Measurements from ENCODE around the gene GABRD. TPM values are rescaled to one million over a fixed set of nuclear protein-coding genes. Genes with fewer than 3 reads are reported as not detected.

Gene GABRD
- total RNA-seq, 2 donors from 2014 or later, result not detected

GRCh38 chr1:2032737-2033136 lies 13.6 kb downstream of the GABRD start:
- Histone ChIP-seq H3K36me3 (replicated peaks in 1 of 2; ENCODE audit: insufficient read depth in 1 of 2, low read depth in 2 of 2) (no peaks in the 10 kb centered on the region), H3K4me1 (no peaks in the 10 kb centered on the region), H3K27me3 (no peaks in the 10 kb centered on the region), H3K4me3 (no peak overlapping the region), H3K27ac (no peak overlapping the region), H3K9me3 (no peaks in the 10 kb centered on the region)
- DNase-seq (no peak), ATAC-seq (no peak)
- WGBS, 2 donors, result 79 to 91% methylated on average over 13 to 14 of the region's 14 CpGs
- TF ChIP-seq CTCF (IDR thresholded peaks at IDR 0.05), result no peak
- no peak for TF ChIP-seq POLR2A (IDR thresholded peaks at IDR 0.05)
- intact Hi-C loops (cut with DNase I), result no loop called here

GRCh38 chr1:2033165-2033564 lies 14.0 kb downstream of the GABRD start:
- DNase-seq (no peak), ATAC-seq (no peak)
- H3K4me1 ChIP-seq, result no peaks in the 10 kb centered on the region
- no peak overlapping the region for H3K27ac ChIP-seq
- H3K9me3 ChIP-seq, result no peaks in the 10 kb centered on the region
- WGBS, 2 donors, result 69 to 71% methylated on average over 1 to 13 of the region's 13 CpGs
- no peaks in the 10 kb centered on the region for H3K27me3 ChIP-seq
- H3K4me3 ChIP-seq, result no peak overlapping the region
- TF ChIP-seq CTCF (IDR thresholded peaks at IDR 0.05), result no peak
- TF ChIP-seq POLR2A (IDR thresholded peaks at IDR 0.05), result no peak
- no peaks in the 10 kb centered on the region for H3K36me3 ChIP-seq (replicated peaks in 1 of 2; ENCODE audit: insufficient read depth in 1 of 2, low read depth in 2 of 2)
- intact Hi-C loops (cut with DNase I), result no loop called here

GRCh38 chr1:2036287-2036686 lies 17.1 kb downstream of the GABRD start:
- Histone ChIP-seq H3K27me3 (no peaks in the 10 kb centered on the region), H3K4me3 (no peak overlapping the region), H3K27ac (no peak overlapping the region), H3K36me3 (replicated peaks in 1 of 2; ENCODE audit: insufficient read depth in 1 of 2, low read depth in 2 of 2) (no peaks in the 10 kb centered on the region), H3K9me3 (no peaks in the 10 kb centered on the region), H3K4me1 (no peaks in the 10 kb centered on the region)
- DNase-seq (no peak), ATAC-seq (no peak)
- whole genome bisulfite sequencing, 2 donors, result 80 to 82% methylated on average over 6 to 15 of the region's 15 CpGs
- intact Hi-C loops (cut with DNase I), result no loop called here
- TF ChIP-seq POLR2A (IDR thresholded peaks at IDR 0.05) (no peak), CTCF (IDR thresholded peaks at IDR 0.05) (no peak)

- WGBS, 2 donors, result 78 to 82% methylated on average over 17 to 18 of the region's 18 CpGs
- H3K36me3 ChIP-seq (replicated peaks in 1 of 2; ENCODE audit: insufficient read depth in 1 of 2, low read depth in 2 of 2), result no peaks in the 10 kb centered on the region
- ATAC-seq (no peak), DNase-seq (no peak)
- TF ChIP-seq CTCF (IDR thresholded peaks at IDR 0.05), result no peak
- TF ChIP-seq POLR2A (IDR thresholded peaks at IDR 0.05), result no peak
- no peak overlapping the region for H3K27ac ChIP-seq
- no peak overlapping the region for H3K4me3 ChIP-seq
- no peaks in the 10 kb centered on the region for H3K27me3 ChIP-seq
- intact Hi-C loops (cut with DNase I), result no loop called here
- H3K4me1 ChIP-seq, result no peaks in the 10 kb centered on the region
- H3K9me3 ChIP-seq, result no peaks in the 10 kb centered on the region
Observed at GRCh38 chr1:2037314-2037979, 18.3 kb downstream of the GABRD start.

GRCh38 chr1:2038229-2038628 lies 19.1 kb downstream of the GABRD start:
- Histone ChIP-seq H3K9me3 (no peaks in the 10 kb centered on the region), H3K4me3 (no peak overlapping the region), H3K4me1 (no peaks in the 10 kb centered on the region), H3K36me3 (replicated peaks in 1 of 2; ENCODE audit: insufficient read depth in 1 of 2, low read depth in 2 of 2) (no peaks in the 10 kb centered on the region), H3K27ac (no peak overlapping the region), H3K27me3 (no peaks in the 10 kb centered on the region)
- DNase-seq, result no peak
- ATAC-seq, result no peak
- no peak for TF ChIP-seq POLR2A (IDR thresholded peaks at IDR 0.05)
- no peak for TF ChIP-seq CTCF (IDR thresholded peaks at IDR 0.05)
- WGBS, 2 donors, result 81 to 90% methylated on average over 8 of the region's 8 CpGs
- intact Hi-C loops (cut with DNase I), result no loop called here

All from body of pancreas (tissue), 4 donors.